K562 (cell line): ENCODE results near the gene PGBD1. TPM values are rescaled to one million over a fixed set of nuclear protein-coding genes. Genes with fewer than 3 reads are reported as not detected.

ENCODE experiments used
- ATAC-seq: fragments of 200-7000 bp; cut with Tn5 transposase; 3 replicates; pipeline ENCODE4 v1.9.1; 2020; ENCODE audit warnings: moderate library complexity
- BruUV-seq: library from RNA; stranded (reverse); fragments of 400-500 nt; replicated peaks from 2 replicates; lab custom pipeline; 2021; lab: Mats Ljungman, UMichigan
- CTCF ChIA-PET: fragments of 300-600 bp; formaldehyde crosslinking; extraction: SDS; loops from one replicate; lab custom pipeline; 2021; ENCODE audit warnings: low intra/inter-chr PET ratio; lab: Yijun Ruan, JAX
- POLR2A ChIA-PET: fragments of 300-600, 350-650 bp; sonication (Branson Sonifier 250); formaldehyde crosslinking; extraction: SDS; loops from one replicate; lab custom pipeline; 2021; ENCODE audit warnings: antibody characterized with exemption, inconsistent platforms; lab: Yijun Ruan, JAX
- DNase-seq, 4 experiments: peaks; one replicate each; pipeline versions ENCODE4 v3.0.0 to v3.0.0-alpha.2; 2011 to 2018; ENCODE audit warnings: low spot score in 3 of 4, mixed read lengths in 3 of 4; ENCODE audit errors: extremely low read depth in 1 of 4
- FAIRE-seq: peaks from 2 replicates; lab custom pipeline; 2011; peaks lifted over from hg19 to GRCh38; lab: Jason Lieb, UNC
- H2AFZ ChIP-seq: 2 replicates; pipeline ENCODE4 v1.6.0; 2011; ENCODE audit warnings: low read depth, low read length, control low read depth, inconsistent platforms
- H3K27ac ChIP-seq: fragments of 200-600 bp; 3 replicates; pipeline ENCODE4 v1.8.0; 2011; ENCODE audit warnings: low read depth, mild to moderate bottlenecking, control low read depth, inconsistent platforms, low read length, moderate library complexity, mixed read lengths; ENCODE audit errors: extremely low read depth
- H3K27me3 ChIP-seq, 2 experiments: fragments of 300-600 bp in 1 of 2; 2 replicates in 1 of 2; 3 replicates in 1 of 2; pipeline versions ENCODE4 v1.6.0 to v1.8.0; 2011; ENCODE audit warnings: inconsistent platforms in 2 of 2, low read length in 2 of 2, mild to moderate bottlenecking in 1 of 2, mixed read lengths in 1 of 2, moderate library complexity in 1 of 2; ENCODE audit not compliant: control insufficient read depth in 2 of 2, insufficient read depth in 2 of 2
- H3K36me3 ChIP-seq: fragments of 300-600 bp; 3 replicates; pipeline ENCODE4 v1.8.0; 2011; ENCODE audit warnings: mild to moderate bottlenecking, low read length, inconsistent platforms; ENCODE audit not compliant: control insufficient read depth, insufficient read depth
- H3K4me1 ChIP-seq, 2 experiments: fragments of 200-600 bp in 1 of 2; replicated peaks in 1 of 2; 2 replicates in 1 of 2; 3 replicates in 1 of 2; pipeline versions ENCODE4 v1.5.1 to v1.8.0; 2011; ENCODE audit warnings: inconsistent platforms in 2 of 2, low read length in 2 of 2, mild to moderate bottlenecking in 1 of 2, mixed read lengths in 1 of 2, moderate library complexity in 1 of 2; ENCODE audit not compliant: control insufficient read depth in 2 of 2, insufficient read depth in 2 of 2
- H3K4me2 ChIP-seq: 2 replicates; pipeline ENCODE4 v1.6.1; 2011; ENCODE audit warnings: low read length, control low read depth, inconsistent platforms, mixed read lengths; ENCODE audit not compliant: insufficient read depth
- H3K4me3 ChIP-seq: fragments of 200-600 bp; sonication (generic), shearing (Covaris generic); 2 replicates; pipeline ENCODE4 v1.5.1; 2016; ENCODE audit warnings: control low read depth, inconsistent platforms
- H3K79me2 ChIP-seq: fragments of 200-600 bp; 3 replicates; pipeline ENCODE4 v1.8.0; 2011; ENCODE audit warnings: low read length, inconsistent platforms; ENCODE audit not compliant: control insufficient read depth, insufficient read depth
- H3K9ac ChIP-seq, 2 experiments: 2 replicates each; pipeline versions ENCODE4 v1.6.0 to v1.6.1; 2011; ENCODE audit warnings: low read depth in 2 of 2, low read length in 2 of 2, control low read depth in 1 of 2, inconsistent platforms in 1 of 2, mild to moderate bottlenecking in 1 of 2, mixed read lengths in 1 of 2; ENCODE audit not compliant: insufficient read depth in 1 of 2
- H3K9me1 ChIP-seq: one replicate; pipeline ENCODE4 v1.6.0; 2011; ENCODE audit warnings: inconsistent platforms, mild to moderate bottlenecking, low read length, moderate library complexity; ENCODE audit not compliant: control insufficient read depth, insufficient read depth
- H3K9me3 ChIP-seq: replicated peaks from 2 replicates; pipeline ENCODE4 v1.5.1; 2011; ENCODE audit warnings: low read depth, low read length, inconsistent platforms; ENCODE audit not compliant: control insufficient read depth, insufficient read depth
- H4K20me1 ChIP-seq: replicated peaks from 2 replicates; pipeline ENCODE4 v1.6.1; 2011; ENCODE audit warnings: low read length, inconsistent platforms, mixed read lengths; ENCODE audit not compliant: control insufficient read depth, insufficient read depth
- ASH1L ChIP-seq: fragments of 450-650 bp; IDR thresholded peaks from 2 replicates; pipeline ENCODE4 v1.6.1; 2018; ENCODE audit warnings: borderline replicate concordance, mild to moderate bottlenecking, low read depth; ENCODE audit not compliant: partially characterized antibody
- ETV1 ChIP-seq: fragments of 450-650 bp; conservative IDR thresholded peaks from 2 replicates; pipeline ENCODE4 v1.6.1; 2016; ENCODE audit warnings: missing genetic modification characterization, control low read depth, low read depth, missing compliant biosample characterization
- FOXK1 ChIP-seq: sonication (generic); formaldehyde crosslinking; IDR thresholded peaks from 2 replicates; pipeline ENCODE4 v1.8.0; 2022; ENCODE audit warnings: missing genetic modification reagents, mild to moderate bottlenecking, borderline replicate concordance
- FOXK2 ChIP-seq, 2 experiments: fragments of 450-650 bp; IDR thresholded peaks in 1 of 2; conservative IDR thresholded peaks in 1 of 2; 2 replicates each; pipeline ENCODE4 v1.6.1; 2016; ENCODE audit warnings: low read depth in 2 of 2, mild to moderate bottlenecking in 1 of 2
- FOXP4 ChIP-seq: sonication (generic); formaldehyde crosslinking; IDR thresholded peaks from 2 replicates; pipeline ENCODE4 v1.8.0; 2022; ENCODE audit warnings: mild to moderate bottlenecking, missing genetic modification reagents, borderline replicate concordance
- FUS ChIP-seq: fragments of 200-400 bp; formaldehyde crosslinking; optimal IDR thresholded peaks from 2 replicates; pipeline ENCODE3; 2017; ENCODE audit warnings: low read depth, low read length
- GABPB2 ChIP-seq: fragments of 250-450 bp; sonication (Bioruptor Pico); conservative IDR thresholded peaks from 2 replicates; pipeline ENCODE4 v1.5.1; 2021; ENCODE audit warnings: mild to moderate bottlenecking
- JUND ChIP-seq, 2 experiments: IDR thresholded peaks; 2 replicates in 1 of 2; 3 replicates in 1 of 2; pipeline ENCODE4 v1.6.1; 2011; ENCODE audit warnings: borderline replicate concordance in 2 of 2, low read depth in 2 of 2, low read length in 2 of 2, improper control_type of control experiment in 1 of 2, missing biosample characterization in 1 of 2, missing genetic modification characterization in 1 of 2, missing genetic modification reagents in 1 of 2
- MLLT1 ChIP-seq, 2 experiments: fragments of 450-650 bp; IDR thresholded peaks; 2 replicates each; pipeline ENCODE4 v1.6.1; 2016
- NFE2L1 ChIP-seq: fragments of 450-650 bp; IDR thresholded peaks from 2 replicates; pipeline ENCODE4 v1.6.1; 2016; ENCODE audit warnings: missing genetic modification characterization, low read depth, mild to moderate bottlenecking, missing compliant biosample characterization, moderate library complexity, borderline replicate concordance
- SNIP1 ChIP-seq: fragments of 450-650 bp; IDR thresholded peaks from 2 replicates; pipeline ENCODE4 v1.7.1; 2017; ENCODE audit warnings: low read depth, mild to moderate bottlenecking
- ZFX ChIP-seq: sonication (generic); formaldehyde crosslinking; IDR thresholded peaks from 2 replicates; pipeline ENCODE4 v1.8.0; 2022; ENCODE audit warnings: mild to moderate bottlenecking, missing genetic modification reagents, moderate library complexity
- ZKSCAN8 ChIP-seq: fragments of 200-800 bp; sonication (Bioruptor generic); IDR thresholded peaks from 2 replicates; pipeline ENCODE4 v1.6.1; 2016; ENCODE audit warnings: missing genetic modification characterization, missing compliant biosample characterization
- ZNF589 ChIP-seq: fragments of 200-800 bp; sonication (Bioruptor generic); IDR thresholded peaks from 2 replicates; pipeline ENCODE4 v1.6.1; 2016; ENCODE audit warnings: low read depth, missing genetic modification characterization, missing compliant biosample characterization
- WGBS: fragments of 100-300 bp; shearing (Covaris generic); methylation state at CpG from one replicate; pipeline ENCODE4 v1.1.6; 2016; ENCODE audit warnings: low coverage, mixed read lengths; ENCODE audit not compliant: insufficient coverage; ENCODE audit errors: missing lambda C conversion rate; 5-methylcytosine and 5-hydroxymethylcytosine counted together
- in situ Hi-C: fragments of 300-500 bp; cut with MboI; formaldehyde crosslinking; loops from 4 replicates; pipeline ENCODE4 v1.15.0; 2018; ENCODE audit warnings: inconsistent platforms, mixed read lengths
- intact Hi-C: fragments of 100-400 bp; cut with micrococcal nuclease; formaldehyde crosslinking; loops from 2 replicates; pipeline ENCODE4 v1.14.2; 2022
- polyA plus RNA-seq, 8 experiments: library from polyadenylated mRNA; depleted of rRNA in 4 of 8; stranded (reverse) in 5 of 8; unstranded in 3 of 8; fragments of >200 nt; fragmentation: Nextera tagmentation in 2 of 8; fragmentation: Illumina TruSeq in 1 of 8; extraction: Ambion mirVana in 2 of 8; extraction: Trizol in 1 of 8; gene quantifications; 2 replicates each; pipeline versions ENCODE4 v1.2.1 to v1.2.3, GENCODE V29; 2011 to 2014; ENCODE audit warnings: inconsistent platforms in 1 of 8, missing spikeins in 1 of 8
- total RNA-seq, 7 experiments: library from RNA; depleted of rRNA in 6 of 7; stranded (reverse); fragments of >200 nt in 6 of 7; fragmentation: Illumina TruSeq in 2 of 7; extraction: Trizol in 2 of 7; gene quantifications; 2 replicates each; pipeline versions ENCODE4 v1.2.1 to v1.2.3, GENCODE V29; 2011 to 2021; ENCODE audit warnings: low replicate concordance in 1 of 7

PGBD1 gene
- total and polyA plus RNA-seq, 9 of the 15 experiments (the other 6 are each of a cell fraction or from before 2014, with no cell fraction given) = 3.3 to 9.0 (median 7.3) TPM

- H3K4me1 ChIP-seq = peaks cover 7 to 26% of the 10 kb centered on the region in 2 experiments
- peak overlapping the region; percentile 88 for H3K4me2 ChIP-seq
- no peaks in the 10 kb centered on the region for H3K9me1 ChIP-seq
- BruUV-seq = TSS peak; percentile 61
- peaks cover 10% of the 10 kb centered on the region for H3K36me3 ChIP-seq
- H3K9me3 ChIP-seq = no peaks in the 10 kb centered on the region; the same call in 1 of the 2 replicates
- in situ Hi-C loops (no loop called here), intact Hi-C loops (loop anchor here (1.0 to 5.0 kb wide), 3 partner anchors 69 to 130 kb away; partner anchors contain the start of gene ZSCAN31)
- peak; percentile 32 for FAIRE-seq
- peak overlapping the region; percentile 75 to 94; a peak in 3 of 4 replicates for H3K9ac ChIP-seq
- POLR2A ChIA-PET = interaction anchor here (0.6 to 6.5 kb wide), 21 partner anchors 12 to 491 kb away, joined by 3 to 73 read pairs (median 4); partner anchors contain the start of genes PGBD1, ZKSCAN3, ZKSCAN4 and ZKSCAN8
- peaks cover 29% of the 10 kb centered on the region for H3K79me2 ChIP-seq
- H2AFZ ChIP-seq = peak overlapping the region; percentile 92
- peak overlapping the region; percentile 78 for H3K27ac ChIP-seq
- H4K20me1 ChIP-seq = no peaks in the 10 kb centered on the region
- 5% methylated on average over 1 of the region's 1 CpG for WGBS
- peak overlapping the region; percentile 61 for H3K4me3 ChIP-seq
- no peak for ATAC-seq
- CTCF ChIA-PET = interaction anchor here (0.6 kb wide), 1 partner anchor 151 kb away, joined by 5 read pairs; no protein-coding TSS in a partner anchor
- H3K27me3 ChIP-seq = no peaks in the 10 kb centered on the region
- DNase-seq = no peak
- TF ChIP-seq JUND (IDR thresholded peaks at IDR 0.05; ENCODE audit: borderline replicate concordance, low read depth, low read length) (no peak), JUND (tag; IDR thresholded peaks at IDR 0.05; ENCODE audit: borderline replicate concordance, low read depth, low read length) (no peak), FOXK1 (CRISPR knock-in tag) (no peak), ZKSCAN8 (CRISPR knock-in tag) (no peak), FOXP4 (CRISPR knock-in tag) (no peak), SNIP1 (0 out of 2 replicates have a peak, but pooled peaks have one; percentile 3), MLLT1 (IDR thresholded peaks at IDR 0.05) (0 out of 4 replicates have a peak, but pooled peaks of 1 of the 2 experiments have one; percentile 1), ZNF589 (CRISPR knock-in tag) (no peak), FUS (no peak), FOXK2 (conservative IDR thresholded peaks at IDR 0.05 in 1 of 2, IDR thresholded peaks at IDR 0.05 in 1 of 2; ENCODE audit: low read depth in 2 of 2) (no peak), GABPB2 (CRISPR knock-in tag) (no peak), ETV1 (tag) (no peak), ZFX (CRISPR knock-in tag) (no peak), ASH1L (peak; percentile 4), NFE2L1 (no peak)
Observed at GRCh38 chr6:28267695-28268059, 13.7 kb upstream of the PGBD1 start.
